ENCODE results near the gene XIST.
A peak's percentile ranks its signal among the peaks of the same experiment; 100 is the strongest.
"Not testable (repeated sequence)": the region's sequence is repeated elsewhere in the genome, so short reads cannot be mapped to it uniquely, and the experiment has no call there.

The XIST gene

GRCh38 chrX:73852467-73852866 lies at the start of gene XIST:
Gene XIST (minus strand): TSS chrX:73852714.
- peak; percentile 85 for DNase-seq

- not testable (repeated sequence) for DNase-seq
These were observed 45.8 kb upstream of the XIST start for GRCh38 chrX:73898315-73898714.

- peak; percentile 38 for DNase-seq
These were observed 40.1 kb upstream of the XIST start for GRCh38 chrX:73892515-73893090.

- not testable (repeated sequence) for DNase-seq
These were observed 29.7 kb upstream of the XIST start for GRCh38 chrX:73882260-73882659.

- DNase-seq = no peak
These were observed 25.2 kb upstream of the XIST start for GRCh38 chrX:73877687-73878086.

- DNase-seq = no peak
These were observed 24.4 kb upstream of the XIST start for GRCh38 chrX:73876911-73877310.

- DNase-seq = no peak
These were observed 16.4 kb upstream of the XIST start for GRCh38 chrX:73868916-73869315.

- DNase-seq = no peak
These were observed 14.6 kb upstream of the XIST start for GRCh38 chrX:73867144-73867543.

GRCh38 chrX:73863852-73864251 lies 11.3 kb upstream of the XIST start:
- DNase-seq = no peak

- DNase-seq = no peak
These were observed 10.8 kb upstream of the XIST start for GRCh38 chrX:73863268-73863667.

- DNase-seq = no peak
These were observed 7.1 kb upstream of the XIST start for GRCh38 chrX:73859622-73860021.

GRCh38 chrX:73855546-73855945 lies 3.0 kb upstream of the XIST start:
- peak; percentile 79 for DNase-seq

- no peak for DNase-seq
These were observed 492 bp downstream of the XIST start for GRCh38 chrX:73852022-73852421.

GRCh38 chrX:73851014-73852009 lies 1.2 kb downstream of the XIST start:
- peak; percentile 91 for DNase-seq

GRCh38 chrX:73850124-73851013 lies 2.1 kb downstream of the XIST start:
- DNase-seq = peak; percentile 29

- no peak for DNase-seq
These were observed 3.4 kb downstream of the XIST start for GRCh38 chrX:73849073-73849472.

- no peak for DNase-seq
These were observed 4.5 kb downstream of the XIST start for GRCh38 chrX:73847991-73848390.

GRCh38 chrX:73847100-73847499 lies 5.4 kb downstream of the XIST start:
- no peak for DNase-seq

- DNase-seq = no peak
These were observed 9.8 kb downstream of the XIST start for GRCh38 chrX:73842541-73843234.

GRCh38 chrX:73841337-73841736 lies 11.2 kb downstream of the XIST start:
- DNase-seq = no peak

GRCh38 chrX:73840120-73840924 lies 12.2 kb downstream of the XIST start:
- no peak for DNase-seq

GRCh38 chrX:73839152-73839551 lies 13.4 kb downstream of the XIST start:
- no peak for DNase-seq

Measured in activated CD4-positive, alpha-beta T cell treated with anti-CD3 and anti-CD28 coated beads, Interleukin-10, Interleukin-2, amounts not matched to agents 100 ng/mL and 50 ng/mL, durations not matched to agents 16 hours and 8 hours (primary cell).